Fibroblast of lung (primary cell): ENCODE measurements around the gene CPE. TPM values are rescaled to one million over a fixed set of nuclear protein-coding genes. Genes with fewer than 3 reads are reported as not detected.

Source experiments
- DNase-seq, 2 donors: peaks; one replicate each; pipeline versions ENCODE4 v3.0.0 to v3.0.0-alpha.2; 2010; ENCODE audit warnings: low read depth in 2 of 2
- H2AFZ ChIP-seq: 2 replicates; pipeline ENCODE4 v1.5.1; 2012; ENCODE audit warnings: low read length, control low read depth, inconsistent platforms
- H3K27ac ChIP-seq: 2 replicates; pipeline ENCODE4 v1.5.1; 2011; ENCODE audit warnings: low read length, control low read depth; ENCODE audit not compliant: insufficient read depth
- H3K27me3 ChIP-seq: 2 replicates; pipeline ENCODE4 v1.5.1; 2011; ENCODE audit warnings: mild to moderate bottlenecking, low read length; ENCODE audit not compliant: control insufficient read depth, insufficient read depth
- H3K36me3 ChIP-seq: 2 replicates; pipeline ENCODE4 v1.5.1; 2011; ENCODE audit warnings: low read length; ENCODE audit not compliant: control insufficient read depth, insufficient read depth
- H3K4me1 ChIP-seq: 2 replicates; pipeline ENCODE4 v1.5.1; 2011; ENCODE audit warnings: low read length; ENCODE audit not compliant: control insufficient read depth, insufficient read depth; ENCODE audit errors: extremely low read depth
- H3K4me2 ChIP-seq: 2 replicates; pipeline ENCODE4 v1.5.1; 2011; ENCODE audit warnings: low read length, control low read depth; ENCODE audit not compliant: insufficient read depth; ENCODE audit errors: extremely low read depth
- H3K4me3 ChIP-seq, 4 experiments: fragments of 200-600 bp in 1 of 4; sonication (generic) in 1 of 4; replicated peaks in 1 of 4; 2 replicates each; pipeline ENCODE4 v1.5.1; 2011 to 2016; ENCODE audit warnings: low read length in 4 of 4, low read depth in 3 of 4, mild to moderate bottlenecking in 3 of 4, control low read depth in 2 of 4, inconsistent platforms in 1 of 4, mixed read lengths in 1 of 4; ENCODE audit not compliant: insufficient read depth in 1 of 4; ENCODE audit errors: control extremely low read depth in 1 of 4
- H3K79me2 ChIP-seq: 2 replicates; pipeline ENCODE4 v1.5.1; 2012; ENCODE audit warnings: mild to moderate bottlenecking, low read length, inconsistent platforms; ENCODE audit not compliant: control insufficient read depth, insufficient read depth
- H3K9ac ChIP-seq: 2 replicates; pipeline ENCODE4 v1.5.1; 2011; ENCODE audit warnings: mild to moderate bottlenecking, low read length, control low read depth; ENCODE audit not compliant: insufficient read depth
- H3K9me3 ChIP-seq: 2 replicates; pipeline ENCODE4 v1.5.1; 2012; ENCODE audit warnings: low read depth, low read length; ENCODE audit not compliant: control insufficient read depth, insufficient read depth
- H4K20me1 ChIP-seq: 2 replicates; pipeline ENCODE4 v1.5.1; 2011; ENCODE audit warnings: low read length; ENCODE audit not compliant: control insufficient read depth, insufficient read depth; ENCODE audit errors: extremely low read depth
- CTCF ChIP-seq, 2 donors: IDR thresholded peaks in 1 of 2; conservative IDR thresholded peaks in 1 of 2; 1 replicate in 1 of 2; 2 replicates in 1 of 2; pipeline ENCODE4 v1.5.1; 2011 to 2012; ENCODE audit warnings: low read length in 2 of 2, control low read depth in 1 of 2, inconsistent platforms in 1 of 2, low read depth in 1 of 2, mild to moderate bottlenecking in 1 of 2
- EZH2 ChIP-seq: IDR thresholded peaks from 2 replicates; pipeline ENCODE4 v1.5.1; 2012; ENCODE audit warnings: low read length, control low read depth, mild to moderate bottlenecking; ENCODE audit errors: missing control alignments
- polyA plus RNA-seq, 2 donors: library from polyadenylated mRNA; depleted of rRNA in 1 of 2; stranded (reverse) in 1 of 2; unstranded in 1 of 2; fragments of >200 nt; gene quantifications; 2 replicates each; pipeline ENCODE4 v1.2.1, GENCODE V29; 2011 to 2012; ENCODE audit warnings: missing spikeins in 1 of 2
- total RNA-seq: library from RNA; depleted of rRNA; stranded (reverse); fragments of >200 nt; gene quantifications from 2 replicates; pipeline ENCODE4 v1.2.1, GENCODE V29; 2014

The CPE gene
- total and polyA plus RNA-seq, 2 donors (not counting 1 experiment from before 2014, with no cell fraction given): 20.2 to 51.7 TPM

GRCh38 chr4:165506849-165507248 is 128.0 kb downstream of the CPE start:
- TF ChIP-seq CTCF (conservative IDR thresholded peaks at IDR 0.05 in 1 of 2, IDR thresholded peaks at IDR 0.05 in 1 of 2; ENCODE audit: low read depth in 1 of 2, low read length in 2 of 2): no peak
- no peak for TF ChIP-seq EZH2
- no peak overlapping the region for H3K4me2 ChIP-seq
- peak in 1 of 2 donors; percentile 20 for DNase-seq

GRCh38 chr4:165507381-165507780 is 128.6 kb downstream of the CPE start:
- Histone ChIP-seq H3K36me3 (no peaks in the 10 kb centered on the region), H3K4me1 (peaks cover 2% of the 10 kb centered on the region), H3K27ac (no peak overlapping the region), H3K4me3 (no peak overlapping the region), H2AFZ (no peak overlapping the region), H4K20me1 (no peaks in the 10 kb centered on the region), H3K79me2 (no peaks in the 10 kb centered on the region), H3K9ac (no peak overlapping the region), H3K4me2 (no peak overlapping the region), H3K9me3 (no peaks in the 10 kb centered on the region), H3K27me3 (no peaks in the 10 kb centered on the region)
- DNase-seq: no peak
- no peak for TF ChIP-seq CTCF (conservative IDR thresholded peaks at IDR 0.05 in 1 of 2, IDR thresholded peaks at IDR 0.05 in 1 of 2; ENCODE audit: low read depth in 1 of 2, low read length in 2 of 2)
- no peak for TF ChIP-seq EZH2

More at GRCh38 chr4:165506849-165507248, 128.0 kb downstream of the CPE start:
- Histone ChIP-seq H3K9me3 (no peaks in the 10 kb centered on the region), H3K27ac (no peak overlapping the region), H3K4me1 (peaks cover 2% of the 10 kb centered on the region), H2AFZ (no peak overlapping the region), H3K79me2 (no peaks in the 10 kb centered on the region), H3K4me3 (no peak overlapping the region), H3K9ac (no peak overlapping the region), H3K36me3 (no peaks in the 10 kb centered on the region), H4K20me1 (no peaks in the 10 kb centered on the region), H3K27me3 (no peaks in the 10 kb centered on the region)

- H3K4me2 ChIP-seq: no peak overlapping the region
- no peaks in the 10 kb centered on the region for H3K36me3 ChIP-seq
- H3K79me2 ChIP-seq: no peaks in the 10 kb centered on the region
- no peak for DNase-seq
- no peak overlapping the region for H3K27ac ChIP-seq
- no peak overlapping the region for H2AFZ ChIP-seq
- no peaks in the 10 kb centered on the region for H3K27me3 ChIP-seq
- TF ChIP-seq EZH2 (no peak), CTCF (conservative IDR thresholded peaks at IDR 0.05 in 1 of 2, IDR thresholded peaks at IDR 0.05 in 1 of 2; ENCODE audit: low read depth in 1 of 2, low read length in 2 of 2) (no peak)
- H3K4me1 ChIP-seq: peaks cover 2% of the 10 kb centered on the region
- H4K20me1 ChIP-seq: no peaks in the 10 kb centered on the region
- no peaks in the 10 kb centered on the region for H3K9me3 ChIP-seq
- no peak overlapping the region for H3K4me3 ChIP-seq
- no peak overlapping the region for H3K9ac ChIP-seq
Measured at GRCh38 chr4:165508372-165509120, 129.7 kb downstream of the CPE start.
